GM18861 (cell line): ENCODE measurements around the gene HPRT1.
"Not testable (repeated sequence)": the region's sequence is repeated elsewhere in the genome, so short reads cannot be mapped to it uniquely, and the experiment has no call there.

ENCODE experiments used
- ATAC-seq: cut with Tn5 transposase; IDR thresholded peaks from one replicate; pipeline ENCODE4 v1.9.1; 2021; ENCODE audit not compliant: unreplicated experiment

HPRT1 gene

GRCh38 chrX:134460005-134460861 is at the start of gene HPRT1:
Gene HPRT1, plus strand, starts transcription at chrX:134460165. Its CDS starts 147 bp downstream, at chrX:134460312.
- peak; percentile 85 for ATAC-seq

GRCh38 chrX:134416087-134416486 is 43.9 kb upstream of the HPRT1 start:
- ATAC-seq: no peak

- ATAC-seq: no peak
These were observed 41.5 kb upstream of the HPRT1 start for GRCh38 chrX:134418317-134419113.

GRCh38 chrX:134419784-134420183 is 40.2 kb upstream of the HPRT1 start:
- ATAC-seq: no peak

GRCh38 chrX:134423606-134424005 is 36.4 kb upstream of the HPRT1 start:
- ATAC-seq: no peak

GRCh38 chrX:134426281-134426680 is 33.7 kb upstream of the HPRT1 start:
- no peak for ATAC-seq

GRCh38 chrX:134431894-134432293 is 28.1 kb upstream of the HPRT1 start:
- ATAC-seq: no peak

GRCh38 chrX:134435894-134436293 is 24.1 kb upstream of the HPRT1 start:
- ATAC-seq: no peak

GRCh38 chrX:134443020-134443419 is 16.9 kb upstream of the HPRT1 start:
- ATAC-seq: peak; percentile 55

- no peak for ATAC-seq
These were observed 16.5 kb upstream of the HPRT1 start for GRCh38 chrX:134443461-134443860.

GRCh38 chrX:134444681-134445080 is 15.3 kb upstream of the HPRT1 start:
- no peak for ATAC-seq

- ATAC-seq: no peak
These were observed 7.4 kb upstream of the HPRT1 start for GRCh38 chrX:134452596-134452995.

GRCh38 chrX:134453631-134454030 is 6.3 kb upstream of the HPRT1 start:
- ATAC-seq: no peak

GRCh38 chrX:134454506-134454905 is 5.5 kb upstream of the HPRT1 start:
- ATAC-seq: no peak

GRCh38 chrX:134457708-134458107 is 2.3 kb upstream of the HPRT1 start:
- ATAC-seq: no peak

- ATAC-seq: no peak
These were observed 321 bp upstream of the HPRT1 start for GRCh38 chrX:134459683-134460004.

- no peak for ATAC-seq
These were observed 876 bp downstream of the HPRT1 start for GRCh38 chrX:134460862-134461220.

GRCh38 chrX:134461437-134461836 is 1.5 kb downstream of the HPRT1 start:
- ATAC-seq: no peak

GRCh38 chrX:134462927-134463326 is 3.0 kb downstream of the HPRT1 start:
- no peak for ATAC-seq

- ATAC-seq: not testable (repeated sequence)
These were observed 4.5 kb downstream of the HPRT1 start for GRCh38 chrX:134464453-134464852.

- no peak for ATAC-seq
These were observed 9.5 kb downstream of the HPRT1 start for GRCh38 chrX:134469486-134469885.

- ATAC-seq: no peak
These were observed 10.0 kb downstream of the HPRT1 start for GRCh38 chrX:134470013-134470412.
